Endothelial cell of umbilical vein (primary cell): Measurements from ENCODE around the gene RBM47. TPM values are rescaled to one million over a fixed set of nuclear protein-coding genes. Genes with fewer than 3 reads are reported as not detected.

Experiments used
- BruUV-seq: library from RNA; stranded (reverse); fragments of 400-500 nt; replicated peaks from 2 replicates; lab custom pipeline; 2021; lab: Mats Ljungman, UMichigan
- CTCF ChIA-PET: fragments of 300-600, 350-600 bp; sonication (Branson Sonifier 250); formaldehyde crosslinking; loops from one replicate; lab custom pipeline; 2021; ENCODE audit warnings: antibody characterized with exemption, inconsistent platforms; lab: Charles Lee
- POLR2A ChIA-PET: fragments of 300-600, 350-600 bp; sonication (Branson Sonifier 250); formaldehyde crosslinking; loops from one replicate; lab custom pipeline; 2021; ENCODE audit warnings: antibody characterized with exemption, inconsistent platforms; lab: Charles Lee
- DNase-seq: peaks from one replicate; pipeline ENCODE4 v3.0.0-alpha.2; 2011; ENCODE audit warnings: low read depth, low spot score
- FAIRE-seq: peaks from 2 replicates; lab custom pipeline; 2011; peaks lifted over from hg19 to GRCh38; lab: Jason Lieb, UNC
- H2AFZ ChIP-seq: 2 replicates; pipeline ENCODE4 v1.6.0; 2012; ENCODE audit warnings: low read depth, low read length, control low read depth, inconsistent platforms
- H3K27ac ChIP-seq: 2 replicates; pipeline ENCODE4 v1.5.1; 2011; ENCODE audit warnings: low read depth, mild to moderate bottlenecking, control low read depth, low read length, moderate library complexity; ENCODE audit not compliant: insufficient read depth
- H3K27me3 ChIP-seq, 2 experiments: 2 replicates each; pipeline versions ENCODE4 v1.6.0 to v1.6.1; 2011; ENCODE audit warnings: low read length in 2 of 2, mixed read lengths in 1 of 2; ENCODE audit not compliant: control insufficient read depth in 2 of 2, insufficient read depth in 2 of 2
- H3K36me3 ChIP-seq, 2 experiments: 2 replicates in 1 of 2; 3 replicates in 1 of 2; pipeline ENCODE4 v1.5.1; 2011; ENCODE audit warnings: low read length in 2 of 2, mild to moderate bottlenecking in 1 of 2, moderate library complexity in 1 of 2; ENCODE audit not compliant: control insufficient read depth in 2 of 2, insufficient read depth in 2 of 2; ENCODE audit errors: extremely low read depth in 1 of 2
- H3K4me1 ChIP-seq: 3 replicates; pipeline ENCODE4 v1.5.1; 2011; ENCODE audit warnings: mild to moderate bottlenecking, low read length; ENCODE audit not compliant: control insufficient read depth, insufficient read depth; ENCODE audit errors: extremely low read depth
- H3K4me2 ChIP-seq: 2 replicates; pipeline ENCODE4 v1.6.1; 2011; ENCODE audit warnings: low read length, control low read depth, mixed read lengths; ENCODE audit not compliant: insufficient read depth
- H3K4me3 ChIP-seq, 3 experiments: fragments of 200-600 bp in 1 of 3; sonication (generic), shearing (Covaris generic) in 1 of 3; replicated peaks in 1 of 3; 2 replicates each; pipeline ENCODE4 v1.5.1; 2011 to 2016; ENCODE audit warnings: control low read depth in 3 of 3, low read length in 3 of 3, mild to moderate bottlenecking in 2 of 3, inconsistent platforms in 1 of 3, low read depth in 1 of 3, moderate library complexity in 1 of 3; ENCODE audit not compliant: insufficient read depth in 1 of 3
- H3K79me2 ChIP-seq: 2 replicates; pipeline ENCODE4 v1.6.0; 2012; ENCODE audit warnings: low read length, inconsistent platforms; ENCODE audit not compliant: control insufficient read depth, insufficient read depth
- H3K9ac ChIP-seq: replicated peaks from 2 replicates; pipeline ENCODE3; 2011; ENCODE audit warnings: low read length, control low read depth; ENCODE audit not compliant: insufficient read depth; ENCODE audit errors: extremely low read depth
- H3K9me1 ChIP-seq: replicated peaks from 3 replicates; pipeline ENCODE4 v1.6.0; 2011; ENCODE audit warnings: mild to moderate bottlenecking, low read length; ENCODE audit not compliant: control insufficient read depth, insufficient read depth; ENCODE audit errors: extremely low read depth
- H3K9me3 ChIP-seq: replicated peaks from 2 replicates; pipeline ENCODE4 v1.5.1; 2012; ENCODE audit warnings: low read length, inconsistent platforms; ENCODE audit not compliant: control insufficient read depth, insufficient read depth
- H4K20me1 ChIP-seq: replicated peaks from 2 replicates; pipeline ENCODE3; 2011; ENCODE audit warnings: mild to moderate bottlenecking, low read length; ENCODE audit not compliant: control insufficient read depth, insufficient read depth; ENCODE audit errors: extremely low read depth
- EZH2 ChIP-seq: IDR thresholded peaks from 2 replicates; pipeline ENCODE4 v1.6.1; 2012; ENCODE audit warnings: borderline replicate concordance, low read depth, mild to moderate bottlenecking, moderate library complexity, low read length, inconsistent platforms; ENCODE audit not compliant: severe bottlenecking
- FOS ChIP-seq: IDR thresholded peaks from 2 replicates; pipeline ENCODE4 v1.6.1; 2011; ENCODE audit warnings: mild to moderate bottlenecking, low read length, moderate library complexity, borderline replicate concordance; ENCODE audit not compliant: insufficient read depth
- GATA2 ChIP-seq: IDR thresholded peaks from 2 replicates; pipeline ENCODE4 v1.7.0; 2011; ENCODE audit warnings: low read depth, mild to moderate bottlenecking, moderate library complexity, mixed read lengths, low read length; ENCODE audit not compliant: insufficient read length, insufficient read depth
- JUN ChIP-seq: IDR thresholded peaks from 2 replicates; pipeline ENCODE4 v1.6.1; 2011; ENCODE audit warnings: borderline replicate concordance, low read depth; ENCODE audit not compliant: insufficient read length, insufficient read depth
- MYC ChIP-seq: IDR thresholded peaks from one replicate; pipeline ENCODE4 v1.6.1; 2011; ENCODE audit warnings: mild to moderate bottlenecking, low read depth, low read length
- POLR2A ChIP-seq: IDR thresholded peaks from 2 replicates; pipeline ENCODE4 v1.6.1; 2012; ENCODE audit warnings: low read depth, mild to moderate bottlenecking, control low read depth, low read length
- POLR2AphosphoS5 ChIP-seq: IDR thresholded peaks from 2 replicates; pipeline ENCODE4 v1.6.1; 2012; ENCODE audit warnings: low read depth, mild to moderate bottlenecking, control low read depth, low read length, moderate library complexity; ENCODE audit not compliant: insufficient read depth
- dilution Hi-C: fragments of 300-500 bp; cut with MboI; formaldehyde crosslinking; loops from one replicate; pipeline ENCODE4 v1.15.0; 2019; ENCODE audit warnings: low sequenced_read_pairs; ENCODE audit not compliant: extremely low pct_ligation_motif_present
- intact Hi-C: fragments of 100-400 bp; cut with micrococcal nuclease; formaldehyde crosslinking; loops from one replicate; pipeline ENCODE4 v1.10.0; 2022
- polyA plus RNA-seq, 4 experiments: library from polyadenylated mRNA; depleted of rRNA in 3 of 4; stranded (reverse) in 3 of 4; unstranded in 1 of 4; fragments of >200 nt; gene quantifications; 2 replicates each; pipeline versions ENCODE4 v1.2.1 to v1.2.3, GENCODE V29; 2011 to 2012; ENCODE audit warnings: missing spikeins in 1 of 4
- total RNA-seq: library from RNA; stranded (reverse); gene quantifications from 2 replicates; pipeline ENCODE4 v1.2.3, GENCODE V29; 2021
- TF ChIP-seq, protein P1 (sequence below): IDR thresholded peaks from 2 replicates; pipeline ENCODE4 v1.6.1; 2011; ENCODE audit not compliant: insufficient read depth, insufficient read length
- TF ChIP-seq, protein P2 (sequence below), 2 donors: IDR thresholded peaks; 1 replicate in 1 of 2; 2 replicates in 1 of 2; pipeline ENCODE4 v1.5.1; 2011; ENCODE audit warnings: low read length in 2 of 2, mild to moderate bottlenecking in 2 of 2, moderate library complexity in 2 of 2, control low read depth in 1 of 2, inconsistent platforms in 1 of 2, low read depth in 1 of 2; ENCODE audit not compliant: insufficient read depth in 1 of 2; ENCODE audit errors: extremely low read depth in 1 of 2

RBM47 gene
- total and polyA plus RNA-seq, 2 donors (not counting 3 experiments of a cell fraction or from before 2014, with no cell fraction given): not detected

DNA sequence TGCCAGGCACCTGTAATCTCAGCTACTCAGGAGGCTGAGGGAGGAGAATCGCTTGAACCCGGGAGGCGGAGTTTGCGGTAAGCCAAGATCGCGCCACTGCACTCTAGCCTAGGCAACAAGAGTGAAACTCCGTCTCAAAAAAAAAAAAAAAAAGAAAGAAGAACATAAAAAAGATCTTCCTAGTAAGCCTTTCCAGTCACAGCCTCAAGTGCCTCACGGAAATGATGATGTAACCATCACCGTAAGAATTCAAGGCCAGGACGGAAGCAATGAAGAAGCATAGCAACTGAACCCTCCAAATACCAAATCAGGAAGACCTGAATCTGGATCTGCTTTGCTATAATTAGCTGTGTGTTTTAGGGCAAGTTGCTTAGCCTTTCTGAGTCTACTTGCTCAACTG is 28.8 kb downstream of the RBM47 start:
- intact Hi-C loops: no loop called here
- Histone ChIP-seq H2AFZ (no peak overlapping the region), H3K9ac (no peak overlapping the region), H3K9me3 (no peaks in the 10 kb centered on the region), H3K27me3 (no peaks in the 10 kb centered on the region), H3K9me1 (no peaks in the 10 kb centered on the region), H3K79me2 (no peaks in the 10 kb centered on the region), H3K4me2 (no peak overlapping the region), H4K20me1 (no peaks in the 10 kb centered on the region), H3K27ac (no peak overlapping the region), H3K4me3 (no peak overlapping the region), H3K36me3 (no peaks in the 10 kb centered on the region), H3K4me1 (no peaks in the 10 kb centered on the region)
- CTCF ChIA-PET: interaction anchor here (0.7 kb wide), 1 partner anchor 1127 kb away, joined by 3 read pairs; no protein-coding TSS in a partner anchor
- DNase-seq (no peak), FAIRE-seq (no peak)
- POLR2A ChIA-PET: no interaction called here
- dilution Hi-C loops: no loop called here
- TF ChIP-seq GATA2: no peak
- TF ChIP-seq, protein P1, sequence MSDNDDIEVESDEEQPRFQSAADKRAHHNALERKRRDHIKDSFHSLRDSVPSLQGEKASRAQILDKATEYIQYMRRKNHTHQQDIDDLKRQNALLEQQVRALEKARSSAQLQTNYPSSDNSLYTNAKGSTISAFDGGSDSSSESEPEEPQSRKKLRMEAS: no peak
- TF ChIP-seq FOS: no peak
- TF ChIP-seq EZH2: no peak
- no peak for TF ChIP-seq POLR2AphosphoS5
- TF ChIP-seq POLR2A: no peak
- no peak for TF ChIP-seq JUN
- TF ChIP-seq, protein P2, sequence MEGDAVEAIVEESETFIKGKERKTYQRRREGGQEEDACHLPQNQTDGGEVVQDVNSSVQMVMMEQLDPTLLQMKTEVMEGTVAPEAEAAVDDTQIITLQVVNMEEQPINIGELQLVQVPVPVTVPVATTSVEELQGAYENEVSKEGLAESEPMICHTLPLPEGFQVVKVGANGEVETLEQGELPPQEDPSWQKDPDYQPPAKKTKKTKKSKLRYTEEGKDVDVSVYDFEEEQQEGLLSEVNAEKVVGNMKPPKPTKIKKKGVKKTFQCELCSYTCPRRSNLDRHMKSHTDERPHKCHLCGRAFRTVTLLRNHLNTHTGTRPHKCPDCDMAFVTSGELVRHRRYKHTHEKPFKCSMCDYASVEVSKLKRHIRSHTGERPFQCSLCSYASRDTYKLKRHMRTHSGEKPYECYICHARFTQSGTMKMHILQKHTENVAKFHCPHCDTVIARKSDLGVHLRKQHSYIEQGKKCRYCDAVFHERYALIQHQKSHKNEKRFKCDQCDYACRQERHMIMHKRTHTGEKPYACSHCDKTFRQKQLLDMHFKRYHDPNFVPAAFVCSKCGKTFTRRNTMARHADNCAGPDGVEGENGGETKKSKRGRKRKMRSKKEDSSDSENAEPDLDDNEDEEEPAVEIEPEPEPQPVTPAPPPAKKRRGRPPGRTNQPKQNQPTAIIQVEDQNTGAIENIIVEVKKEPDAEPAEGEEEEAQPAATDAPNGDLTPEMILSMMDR (IDR thresholded peaks at IDR 0.05; ENCODE audit: extremely low read depth in 1 of 2, insufficient read depth in 1 of 2, low read depth in 1 of 2, low read length in 2 of 2): no peak
- TF ChIP-seq MYC: no peak
- BruUV-seq: no TSS peak
